ENCODE measurements around the gene IQSEC2. TPM values are rescaled to one million over a fixed set of nuclear protein-coding genes. Genes with fewer than 3 reads are reported as not detected.

IQSEC2 gene
- total RNA-seq, 6 donors from 2014 or later: 17.5 to 45.1 (median 26.7) TPM

- no peak for TF ChIP-seq EP300 (IDR thresholded peaks at IDR 0.05)
- no peak for TF ChIP-seq CTCF (IDR thresholded peaks at IDR 0.05)
- H3K27me3 ChIP-seq: no peaks in the 10 kb centered on the region
- H3K4me1 ChIP-seq: peaks cover 11 to 40% (median 22%) of the 10 kb centered on the region in 4 donors
- no peak overlapping the region for H3K4me3 ChIP-seq
- ATAC-seq (ENCODE audit: low FRiP score in 2 of 2) (no peak), DNase-seq (no peak)
- no peak overlapping the region for H3K27ac ChIP-seq
- WGBS, 2 donors: 80 to 83% methylated on average over 1 to 3 of the region's 3 CpGs
- H3K36me3 ChIP-seq: no peaks in the 10 kb centered on the region
- no peaks in the 10 kb centered on the region for H3K9me3 ChIP-seq
These were observed 2.2 kb upstream of the IQSEC2 start for GRCh38 chrX:53283567-53283966.

- no peak for TF ChIP-seq CTCF (IDR thresholded peaks at IDR 0.05)
- TF ChIP-seq POLR2A (IDR thresholded peaks at IDR 0.05): no peak
- TF ChIP-seq POLR2AphosphoS5 (IDR thresholded peaks at IDR 0.05): no peak
- no peak for TF ChIP-seq EP300 (IDR thresholded peaks at IDR 0.05)
- Histone ChIP-seq H3K27me3 (no peaks in the 10 kb centered on the region), H3K9me3 (no peaks in the 10 kb centered on the region), H3K27ac (no peak overlapping the region), H3K36me3 (no peaks in the 10 kb centered on the region), H3K4me1 (peaks cover 11 to 36% (median 22%) of the 10 kb centered on the region in 4 donors), H3K4me3 (no peak overlapping the region)
- ATAC-seq (ENCODE audit: low FRiP score in 2 of 2): no peak
- WGBS, 2 donors: 93 to 94% methylated on average over 3 of the region's 3 CpGs
- DNase-seq: no peak
These were observed 1.7 kb upstream of the IQSEC2 start for GRCh38 chrX:53283099-53283498.

GRCh38 chrX:53281963-53282695 lies 745 bp upstream of the IQSEC2 start:
- TF ChIP-seq CTCF (IDR thresholded peaks at IDR 0.05) (no peak), POLR2AphosphoS5 (IDR thresholded peaks at IDR 0.05) (no peak), POLR2A (IDR thresholded peaks at IDR 0.05) (no peak), EP300 (IDR thresholded peaks at IDR 0.05) (no peak)
- 53% methylated on average over 3 to 5 of the region's 5 CpGs for WGBS, 2 donors
- peaks cover 3 to 26% (median 16%) of the 10 kb centered on the region in 4 donors for H3K4me1 ChIP-seq
- H3K27ac ChIP-seq: peak overlapping the region in 3 of 4 donors; percentile 79 to 81 (median 81)
- ATAC-seq (ENCODE audit: low FRiP score in 2 of 2) (no peak), DNase-seq (no peak)
- no peaks in the 10 kb centered on the region for H3K9me3 ChIP-seq
- H3K4me3 ChIP-seq: no peak overlapping the region
- H3K36me3 ChIP-seq: no peaks in the 10 kb centered on the region
- no peaks in the 10 kb centered on the region for H3K27me3 ChIP-seq

- ATAC-seq (ENCODE audit: low FRiP score in 2 of 2) (peak; percentile 44 to 65), DNase-seq (no peak)
- TF ChIP-seq POLR2AphosphoS5 (IDR thresholded peaks at IDR 0.05): no peak
- TF ChIP-seq EP300 (IDR thresholded peaks at IDR 0.05): no peak
- TF ChIP-seq POLR2A (IDR thresholded peaks at IDR 0.05): no peak
- no peak for TF ChIP-seq CTCF (IDR thresholded peaks at IDR 0.05)
- H3K4me1 ChIP-seq: peaks cover 0 to 24% (median 14%) of the 10 kb centered on the region in 4 donors
- no peaks in the 10 kb centered on the region for H3K9me3 ChIP-seq
- H3K27me3 ChIP-seq: no peaks in the 10 kb centered on the region
- WGBS, 2 donors: 55 to 68% methylated on average over 4 to 14 of the region's 14 CpGs
- peak overlapping the region; percentile 65 to 81 (median 80) for H3K27ac ChIP-seq
- H3K36me3 ChIP-seq: no peaks in the 10 kb centered on the region
- H3K4me3 ChIP-seq: peak overlapping the region; percentile 28 to 52 (median 46)
These were observed 758 bp downstream of the IQSEC2 start for GRCh38 chrX:53280331-53281320.
